ENCODE results near the gene SMPD2. TPM values are rescaled to one million over a fixed set of nuclear protein-coding genes. Genes with fewer than 3 reads are reported as not detected.

The SMPD2 gene
- total and polyA plus RNA-seq, 2 of the 4 experiments (the other 2 are of a cell fraction) = 7.7 to 9.0 TPM

GRCh38 chr6:109445382-109445781 is 4.9 kb downstream of the SMPD2 start:
- dilution Hi-C loops (cut with HindIII; ENCODE audit: low sequenced_read_pairs, unreplicated experiment) (no loop called here), intact Hi-C loops (cut with micrococcal nuclease) (no loop called here), in situ Hi-C loops (cut with MboI; ENCODE audit: low sequenced_read_pairs) (no loop called here)
- TF ChIP-seq MAZ (IDR thresholded peaks at IDR 0.05; ENCODE audit: borderline replicate concordance, low read depth, low read length) (no peak), RCOR1 (IDR thresholded peaks at IDR 0.05; ENCODE audit: insufficient replicate concordance, low read length) (no peak), ELK1 (IDR thresholded peaks at IDR 0.05; ENCODE audit: borderline replicate concordance, low read depth, low read length) (no peak), CEBPB (IDR thresholded peaks at IDR 0.05; ENCODE audit: low read depth, low read length) (no peak)
- Histone ChIP-seq H3K27me3 (ENCODE audit: control insufficient read depth, insufficient read depth, low read length) (no peaks in the 10 kb centered on the region), H2BK120ac (ENCODE audit: low read depth, low read length) (no peak overlapping the region), H3K27ac (ENCODE audit: insufficient read depth, low read length) (no peak overlapping the region), H2BK5ac (ENCODE audit: low read depth, low read length, poor library complexity, severe bottlenecking) (no peak overlapping the region), H3K18ac (ENCODE audit: low read depth, low read length) (no peak overlapping the region), H3K14ac (replicated peaks; ENCODE audit: low read depth, low read length) (no peak overlapping the region), H4K91ac (ENCODE audit: insufficient read depth, low read depth, low read length) (no peak overlapping the region), H3K9ac (ENCODE audit: low read depth, low read length) (no peak overlapping the region), H3K9me1 (ENCODE audit: insufficient read depth, low read length) (peaks cover 18% of the 10 kb centered on the region), H3K23ac (ENCODE audit: low read depth, low read length) (no peak overlapping the region), H3K79me1 (ENCODE audit: low read depth in 1 of 2, low read length in 2 of 2) (peaks cover 0 to 18% of the 10 kb centered on the region in 2 experiments; a peak in 3 of 4 replicates), H2AK9ac (replicated peaks; ENCODE audit: low read depth, low read length, poor library complexity) (no peak overlapping the region), H3K4ac (ENCODE audit: low read depth, low read length) (no peak overlapping the region), H2AK5ac (ENCODE audit: low read depth, low read length) (no peak overlapping the region), H4K5ac (ENCODE audit: low read depth, low read length) (no peak overlapping the region), H3K4me1 (ENCODE audit: control insufficient read depth, insufficient read depth, low read length) (peaks cover 8% of the 10 kb centered on the region), H2BK15ac (ENCODE audit: low read depth, low read length) (no peak overlapping the region), H4K8ac (ENCODE audit: low read depth in 2 of 2, low read length in 2 of 2) (no peak overlapping the region), H3K56ac (ENCODE audit: extremely low read depth, insufficient read depth, low read length) (no peak overlapping the region), H3K4me3 (ENCODE audit: insufficient read depth, low read depth, low read length) (no peak overlapping the region), H3K4me2 (ENCODE audit: low read depth, low read length) (no peak overlapping the region), H2BK20ac (ENCODE audit: low read depth, low read length) (no peak overlapping the region), H4K20me1 (ENCODE audit: insufficient read depth, low read length) (peaks cover 7% of the 10 kb centered on the region; the same call in 1 of the 2 replicates), H3K9me3 (ENCODE audit: control insufficient read depth, insufficient read depth, low read length) (no peaks in the 10 kb centered on the region), H2AFZ (replicated peaks; ENCODE audit: low read length, poor library complexity) (no peak overlapping the region), H3K36me3 (ENCODE audit: control insufficient read depth, insufficient read depth, low read length) (peaks cover 64% of the 10 kb centered on the region)
- 79% methylated on average over 2 of the region's 9 CpGs; no CpG with 5 or more reads in 1 of the 2 experiments for WGBS, 2 experiments (ENCODE audit: extremely low coverage in 2 of 2, insufficient read length in 1 of 2)
- DNase-seq (no peak), ATAC-seq (ENCODE audit: low read depth) (no peak)
- POLR2A ChIA-PET (ENCODE audit: unreplicated experiment) = no interaction called here
- BruUV-seq (replicated peaks) = no TSS peak
- CTCF ChIA-PET = no interaction called here

All from IMR-90 (cell line).